ENCODE results near the gene GNA14. TPM values are rescaled to one million over a fixed set of nuclear protein-coding genes. Genes with fewer than 3 reads are reported as not detected.

Gene GNA14
- total RNA-seq, 1 experiment from 2014 or later = 0.25 TPM

GRCh38 chr9:77667151-77667550 is 19.0 kb upstream of the GNA14 start:
- no TSS peak for BruUV-seq (replicated peaks)
- no peaks in the 10 kb centered on the region for H4K20me1 ChIP-seq (ENCODE audit: insufficient read depth)
- no peak overlapping the region for H3K4me3 ChIP-seq (replicated peaks in 1 of 2; ENCODE audit: low read depth in 1 of 2, low read length in 2 of 2)
- no peaks in the 10 kb centered on the region for H3K9me2 ChIP-seq (ENCODE audit: insufficient read depth)
- ChIA-PET POLR2A (no interaction called here), CTCF (no interaction called here), RAD21 (ENCODE audit: low non-redundant PET in 1 of 2, low total read pairs in 2 of 2, uncharacterized antibody in 2 of 2, unreplicated experiment in 2 of 2) (no interaction called here)
- no peak for ATAC-seq
- H3K9me3 ChIP-seq (ENCODE audit: control insufficient read depth in 1 of 2, insufficient read depth in 1 of 2, low read depth in 1 of 2, low read length in 2 of 2) = no peaks in the 10 kb centered on the region
- H3K27me3 ChIP-seq (ENCODE audit: insufficient read depth, low read length) = 0 out of 2 replicates have a peak, but pooled peaks cover 5% of the 10 kb centered on the region
- H3K4me2 ChIP-seq (ENCODE audit: low read length) = no peak overlapping the region
- DNase-seq (ENCODE audit: low read depth, low spot score) = no peak
- no peaks in the 10 kb centered on the region for H3K4me1 ChIP-seq (ENCODE audit: control insufficient read depth in 1 of 2, insufficient read depth in 2 of 2, low read length in 2 of 2)
- no peaks in the 10 kb centered on the region for H3K36me3 ChIP-seq (ENCODE audit: control insufficient read depth in 1 of 2, insufficient read depth in 2 of 2, low read length in 2 of 2)
- TF ChIP-seq MAX (IDR thresholded peaks at IDR 0.05) (no peak), SP1 (IDR thresholded peaks at IDR 0.05; ENCODE audit: low read depth) (no peak), EGR1 (IDR thresholded peaks at IDR 0.05; ENCODE audit: low read depth) (no peak), EZH2 (IDR thresholded peaks at IDR 0.05) (no peak), REST (IDR thresholded peaks at IDR 0.05; ENCODE audit: low read depth) (no peak), EZH2phosphoT487 (IDR thresholded peaks at IDR 0.05; ENCODE audit: borderline replicate concordance) (no peak), JUND (IDR thresholded peaks at IDR 0.05) (no peak)
- TF ChIP-seq, protein P1, sequence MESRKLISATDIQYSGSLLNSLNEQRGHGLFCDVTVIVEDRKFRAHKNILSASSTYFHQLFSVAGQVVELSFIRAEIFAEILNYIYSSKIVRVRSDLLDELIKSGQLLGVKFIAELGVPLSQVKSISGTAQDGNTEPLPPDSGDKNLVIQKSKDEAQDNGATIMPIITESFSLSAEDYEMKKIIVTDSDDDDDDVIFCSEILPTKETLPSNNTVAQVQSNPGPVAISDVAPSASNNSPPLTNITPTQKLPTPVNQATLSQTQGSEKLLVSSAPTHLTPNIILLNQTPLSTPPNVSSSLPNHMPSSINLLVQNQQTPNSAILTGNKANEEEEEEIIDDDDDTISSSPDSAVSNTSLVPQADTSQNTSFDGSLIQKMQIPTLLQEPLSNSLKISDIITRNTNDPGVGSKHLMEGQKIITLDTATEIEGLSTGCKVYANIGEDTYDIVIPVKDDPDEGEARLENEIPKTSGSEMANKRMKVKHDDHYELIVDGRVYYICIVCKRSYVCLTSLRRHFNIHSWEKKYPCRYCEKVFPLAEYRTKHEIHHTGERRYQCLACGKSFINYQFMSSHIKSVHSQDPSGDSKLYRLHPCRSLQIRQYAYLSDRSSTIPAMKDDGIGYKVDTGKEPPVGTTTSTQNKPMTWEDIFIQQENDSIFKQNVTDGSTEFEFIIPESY (IDR thresholded peaks at IDR 0.05; ENCODE audit: extremely low read depth, insufficient replicate concordance, low read length) = no peak
- intact Hi-C loops (cut with micrococcal nuclease) = loop anchor here (10.0 kb wide), 1 partner anchor 448 kb away; no protein-coding TSS in a partner anchor
- H3K27ac ChIP-seq (ENCODE audit: low read depth, low read length) = no peak overlapping the region
- H3K79me2 ChIP-seq (ENCODE audit: insufficient read depth, low read length) = no peaks in the 10 kb centered on the region
- H3K9ac ChIP-seq (ENCODE audit: low read length) = no peak overlapping the region
- H2AFZ ChIP-seq (ENCODE audit: low read depth, low read length, poor library complexity, severe bottlenecking) = no peak overlapping the region
